ENCODE results near the gene SMOC1.

Gene SMOC1

GRCh38 chr14:69853774-69854173 lies 25.4 kb upstream of the SMOC1 start:
- H3K27ac Mint-ChIP-seq, result no peak overlapping the region
- H3K36me3 Mint-ChIP-seq (ENCODE audit: low read depth), result no peaks in the 10 kb centered on the region
- H3K9me3 Mint-ChIP-seq, result no peaks in the 10 kb centered on the region
- no peaks in the 10 kb centered on the region for H3K4me1 Mint-ChIP-seq (ENCODE audit: low read depth)
- DNase-seq (ENCODE audit: low spot score), result no peak
- no peak overlapping the region for H3K4me3 Mint-ChIP-seq
- H3K27me3 Mint-ChIP-seq (ENCODE audit: low read depth), result peaks cover 8% of the 10 kb centered on the region

GRCh38 chr14:69854598-69854997 lies 24.6 kb upstream of the SMOC1 start:
- DNase-seq (ENCODE audit: low spot score), result no peak
- Mint-ChIP-seq H3K4me1 (ENCODE audit: low read depth) (no peaks in the 10 kb centered on the region), H3K27ac (no peak overlapping the region), H3K4me3 (no peak overlapping the region), H3K36me3 (ENCODE audit: low read depth) (no peaks in the 10 kb centered on the region), H3K9me3 (no peaks in the 10 kb centered on the region), H3K27me3 (ENCODE audit: low read depth) (peaks cover 8% of the 10 kb centered on the region)

- Mint-ChIP-seq H3K9me3 (no peaks in the 10 kb centered on the region), H3K36me3 (ENCODE audit: low read depth) (no peaks in the 10 kb centered on the region), H3K4me3 (no peak overlapping the region), H3K27me3 (ENCODE audit: low read depth) (peaks cover 8% of the 10 kb centered on the region), H3K27ac (no peak overlapping the region), H3K4me1 (ENCODE audit: low read depth) (no peaks in the 10 kb centered on the region)
- DNase-seq (ENCODE audit: low spot score), result no peak
These were observed 23.9 kb upstream of the SMOC1 start for GRCh38 chr14:69855180-69855832.

GRCh38 chr14:69858801-69859200 lies 20.4 kb upstream of the SMOC1 start:
- H3K4me1 Mint-ChIP-seq (ENCODE audit: low read depth), result no peaks in the 10 kb centered on the region
- H3K27ac Mint-ChIP-seq, result no peak overlapping the region
- H3K9me3 Mint-ChIP-seq, result no peaks in the 10 kb centered on the region
- H3K4me3 Mint-ChIP-seq, result no peak overlapping the region
- H3K27me3 Mint-ChIP-seq (ENCODE audit: low read depth), result peaks cover 2% of the 10 kb centered on the region
- no peak for DNase-seq (ENCODE audit: low spot score)
- no peaks in the 10 kb centered on the region for H3K36me3 Mint-ChIP-seq (ENCODE audit: low read depth)

GRCh38 chr14:69859591-69859990 lies 19.6 kb upstream of the SMOC1 start:
- H3K4me1 Mint-ChIP-seq (ENCODE audit: low read depth), result no peaks in the 10 kb centered on the region
- no peaks in the 10 kb centered on the region for H3K36me3 Mint-ChIP-seq (ENCODE audit: low read depth)
- H3K4me3 Mint-ChIP-seq, result no peak overlapping the region
- peaks cover 2% of the 10 kb centered on the region for H3K27me3 Mint-ChIP-seq (ENCODE audit: low read depth)
- peaks cover 5% of the 10 kb centered on the region for H3K9me3 Mint-ChIP-seq
- DNase-seq (ENCODE audit: low spot score), result no peak
- no peak overlapping the region for H3K27ac Mint-ChIP-seq

- Mint-ChIP-seq H3K4me1 (ENCODE audit: low read depth) (no peaks in the 10 kb centered on the region), H3K4me3 (no peak overlapping the region), H3K27ac (no peak overlapping the region), H3K27me3 (ENCODE audit: low read depth) (peaks cover 4% of the 10 kb centered on the region), H3K36me3 (ENCODE audit: low read depth) (no peaks in the 10 kb centered on the region), H3K9me3 (peaks cover 7% of the 10 kb centered on the region)
- no peak for DNase-seq (ENCODE audit: low spot score)
These were observed 19.0 kb upstream of the SMOC1 start for GRCh38 chr14:69860221-69860620.

GRCh38 chr14:69861025-69861569 lies 18.1 kb upstream of the SMOC1 start:
- H3K36me3 Mint-ChIP-seq (ENCODE audit: low read depth), result no peaks in the 10 kb centered on the region
- no peaks in the 10 kb centered on the region for H3K4me1 Mint-ChIP-seq (ENCODE audit: low read depth)
- H3K4me3 Mint-ChIP-seq, result no peak overlapping the region
- peaks cover 7% of the 10 kb centered on the region for H3K9me3 Mint-ChIP-seq
- peaks cover 4% of the 10 kb centered on the region for H3K27me3 Mint-ChIP-seq (ENCODE audit: low read depth)
- DNase-seq (ENCODE audit: low spot score), result no peak
- H3K27ac Mint-ChIP-seq, result no peak overlapping the region

- Mint-ChIP-seq H3K4me1 (ENCODE audit: low read depth) (no peaks in the 10 kb centered on the region), H3K9me3 (peaks cover 7% of the 10 kb centered on the region), H3K27ac (no peak overlapping the region), H3K27me3 (ENCODE audit: low read depth) (peaks cover 4% of the 10 kb centered on the region), H3K4me3 (no peak overlapping the region), H3K36me3 (ENCODE audit: low read depth) (no peaks in the 10 kb centered on the region)
- DNase-seq (ENCODE audit: low spot score), result no peak
These were observed 16.1 kb upstream of the SMOC1 start for GRCh38 chr14:69863083-69863482.

GRCh38 chr14:69865701-69866365 lies 13.4 kb upstream of the SMOC1 start:
- Mint-ChIP-seq H3K27ac (no peak overlapping the region), H3K27me3 (ENCODE audit: low read depth) (peaks cover 5% of the 10 kb centered on the region), H3K36me3 (ENCODE audit: low read depth) (no peaks in the 10 kb centered on the region), H3K9me3 (peaks cover 7% of the 10 kb centered on the region), H3K4me3 (no peak overlapping the region), H3K4me1 (ENCODE audit: low read depth) (no peaks in the 10 kb centered on the region)
- no peak for DNase-seq (ENCODE audit: low spot score)

GRCh38 chr14:69868363-69868963 lies 10.8 kb upstream of the SMOC1 start:
- DNase-seq (ENCODE audit: low spot score), result no peak
- H3K9me3 Mint-ChIP-seq, result peaks cover 7% of the 10 kb centered on the region
- H3K27me3 Mint-ChIP-seq (ENCODE audit: low read depth), result peaks cover 8% of the 10 kb centered on the region
- H3K27ac Mint-ChIP-seq, result no peak overlapping the region
- H3K4me3 Mint-ChIP-seq, result no peak overlapping the region
- no peaks in the 10 kb centered on the region for H3K4me1 Mint-ChIP-seq (ENCODE audit: low read depth)
- H3K36me3 Mint-ChIP-seq (ENCODE audit: low read depth), result no peaks in the 10 kb centered on the region

- H3K27me3 Mint-ChIP-seq (ENCODE audit: low read depth), result peaks cover 8% of the 10 kb centered on the region
- DNase-seq (ENCODE audit: low spot score), result no peak
- no peaks in the 10 kb centered on the region for H3K9me3 Mint-ChIP-seq
- H3K4me3 Mint-ChIP-seq, result no peak overlapping the region
- no peaks in the 10 kb centered on the region for H3K4me1 Mint-ChIP-seq (ENCODE audit: low read depth)
- no peaks in the 10 kb centered on the region for H3K36me3 Mint-ChIP-seq (ENCODE audit: low read depth)
- no peak overlapping the region for H3K27ac Mint-ChIP-seq
These were observed 8.6 kb upstream of the SMOC1 start for GRCh38 chr14:69870613-69871012.

GRCh38 chr14:69873877-69874780 lies 5.1 kb upstream of the SMOC1 start:
- H3K36me3 Mint-ChIP-seq (ENCODE audit: low read depth), result no peaks in the 10 kb centered on the region
- no peaks in the 10 kb centered on the region for H3K4me1 Mint-ChIP-seq (ENCODE audit: low read depth)
- peaks cover 22% of the 10 kb centered on the region for H3K27me3 Mint-ChIP-seq (ENCODE audit: low read depth)
- H3K9me3 Mint-ChIP-seq, result no peaks in the 10 kb centered on the region
- DNase-seq (ENCODE audit: low spot score), result no peak
- H3K27ac Mint-ChIP-seq, result no peak overlapping the region
- no peak overlapping the region for H3K4me3 Mint-ChIP-seq

GRCh38 chr14:69876221-69876847 lies 2.9 kb upstream of the SMOC1 start:
- Mint-ChIP-seq H3K36me3 (ENCODE audit: low read depth) (no peaks in the 10 kb centered on the region), H3K27ac (no peak overlapping the region), H3K27me3 (ENCODE audit: low read depth) (peaks cover 39% of the 10 kb centered on the region), H3K4me1 (ENCODE audit: low read depth) (no peaks in the 10 kb centered on the region), H3K4me3 (no peak overlapping the region), H3K9me3 (no peaks in the 10 kb centered on the region)
- no peak for DNase-seq (ENCODE audit: low spot score)
